NCI-H1105 treated with DMSO at 0.1 percent for 48 hours (cell line): ENCODE data around the gene REST.
A peak's percentile ranks its signal among the peaks of the same experiment; 100 is the strongest.

Experiments used
- DNase-seq: peaks from one replicate; lab custom pipeline; 2025; lab: John Stamatoyannopoulos, UW

The REST gene

DNA sequence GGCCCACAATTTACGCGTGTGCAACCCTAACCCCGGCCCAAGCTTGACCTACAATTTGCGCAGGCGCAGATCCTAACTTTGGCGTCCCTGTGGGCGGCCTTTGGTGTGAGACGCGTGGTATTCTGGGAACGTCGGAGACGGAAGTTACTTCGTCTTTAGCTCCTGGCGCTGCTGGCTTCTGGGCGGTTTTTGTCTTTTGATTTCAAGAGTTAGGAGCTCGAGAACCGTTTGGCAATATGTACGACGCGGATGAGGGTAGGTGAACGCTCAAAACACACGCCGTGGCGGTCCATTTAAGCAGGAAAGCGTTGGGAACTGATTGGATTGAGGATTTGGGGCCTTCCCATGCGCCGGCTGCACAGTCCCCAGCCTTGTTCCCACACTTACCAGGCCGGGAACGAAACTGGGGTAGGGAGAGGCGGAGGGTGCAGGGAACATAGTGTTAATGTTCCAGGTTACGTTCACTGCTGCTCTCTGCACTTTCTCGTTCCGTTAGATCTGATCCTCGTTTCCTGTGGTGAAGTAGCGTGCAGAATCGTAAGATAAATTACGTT, 71.1 kb downstream of the REST start, which contains the start of gene POLR2B:
TSS of gene POLR2B (plus strand) at position 147 of the 554 bp plus-strand sequence. CDS start at position 237, 90 bp downstream.
- DNase-seq = peak; percentile 87

GRCh38 chr4:56979421-56980072, 71.8 kb downstream of the REST start:
- no peak for DNase-seq

GRCh38 chr4:56981795-56982201, 74.1 kb downstream of the REST start:
- DNase-seq = no peak

- no peak for DNase-seq
Measured at GRCh38 chr4:56986192-56986591, 78.5 kb downstream of the REST start.

DNA sequence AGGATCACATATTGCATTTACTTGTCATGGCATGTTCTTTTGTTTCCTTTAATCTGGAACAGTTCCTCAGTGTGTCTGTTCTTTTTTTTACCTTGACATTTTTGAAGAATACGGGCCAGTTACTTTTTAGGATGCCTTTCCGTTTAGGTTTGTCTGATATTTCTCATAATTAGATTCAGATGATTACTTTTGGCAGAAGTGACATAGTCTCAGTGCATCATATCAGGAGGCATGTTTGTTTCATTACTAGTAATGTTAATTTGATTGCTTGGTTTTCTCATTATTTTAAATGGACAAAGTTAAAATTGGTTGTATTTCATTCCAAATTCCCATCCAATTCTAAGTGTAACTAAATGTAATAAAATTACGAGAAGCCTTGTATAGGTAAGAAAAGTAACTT, 79.3 kb downstream of the REST start:
- no peak for DNase-seq

GRCh38 chr4:56990109-56990905, 82.6 kb downstream of the REST start:
- no peak for DNase-seq

- peak; percentile 4 for DNase-seq
Measured at GRCh38 chr4:56995525-56995924, 87.8 kb downstream of the REST start.

GRCh38 chr4:56999751-57000150, 92.1 kb downstream of the REST start:
- DNase-seq = no peak

- no peak for DNase-seq
Measured at GRCh38 chr4:57013543-57014120, 105.9 kb downstream of the REST start.
